Bronchial epithelial cell (primary cell): Measurements from ENCODE around the gene ZNF638. TPM values are rescaled to one million over a fixed set of nuclear protein-coding genes. Genes with fewer than 3 reads are reported as not detected.
A peak's percentile ranks its signal among the peaks of the same experiment; 100 is the strongest.

Source experiments
- DNase-seq: peaks from one replicate; pipeline ENCODE4 v3.0.0-alpha.2; 2010; ENCODE audit warnings: low read depth
- FAIRE-seq: peaks from 2 replicates; lab custom pipeline; 2011; peaks lifted over from hg19 to GRCh38; lab: Jason Lieb, UNC
- H3K27me3 ChIP-seq: 2 replicates; pipeline ENCODE4 v1.5.1; 2011; ENCODE audit warnings: low read length; ENCODE audit not compliant: control insufficient read depth, insufficient read depth
- H3K36me3 ChIP-seq: 2 replicates; pipeline ENCODE4 v1.5.1; 2011; ENCODE audit warnings: low read length; ENCODE audit not compliant: control insufficient read depth, insufficient read depth
- H3K4me3 ChIP-seq: 2 replicates; pipeline ENCODE4 v1.5.1; 2011; ENCODE audit warnings: mild to moderate bottlenecking, low read depth, low read length, control low read depth
- total RNA-seq: library from RNA; depleted of rRNA; stranded (reverse); fragments of >200 nt; gene quantifications from 2 replicates; pipeline ENCODE4 v1.2.1, GENCODE V29; 2014
- TF ChIP-seq, protein P1 (sequence below): IDR thresholded peaks from 2 replicates; pipeline ENCODE4 v1.5.1; 2011; ENCODE audit warnings: mild to moderate bottlenecking, moderate library complexity, low read length, control low read depth, inconsistent platforms; ENCODE audit not compliant: insufficient read depth, severe bottlenecking

ZNF638 gene, protein sequence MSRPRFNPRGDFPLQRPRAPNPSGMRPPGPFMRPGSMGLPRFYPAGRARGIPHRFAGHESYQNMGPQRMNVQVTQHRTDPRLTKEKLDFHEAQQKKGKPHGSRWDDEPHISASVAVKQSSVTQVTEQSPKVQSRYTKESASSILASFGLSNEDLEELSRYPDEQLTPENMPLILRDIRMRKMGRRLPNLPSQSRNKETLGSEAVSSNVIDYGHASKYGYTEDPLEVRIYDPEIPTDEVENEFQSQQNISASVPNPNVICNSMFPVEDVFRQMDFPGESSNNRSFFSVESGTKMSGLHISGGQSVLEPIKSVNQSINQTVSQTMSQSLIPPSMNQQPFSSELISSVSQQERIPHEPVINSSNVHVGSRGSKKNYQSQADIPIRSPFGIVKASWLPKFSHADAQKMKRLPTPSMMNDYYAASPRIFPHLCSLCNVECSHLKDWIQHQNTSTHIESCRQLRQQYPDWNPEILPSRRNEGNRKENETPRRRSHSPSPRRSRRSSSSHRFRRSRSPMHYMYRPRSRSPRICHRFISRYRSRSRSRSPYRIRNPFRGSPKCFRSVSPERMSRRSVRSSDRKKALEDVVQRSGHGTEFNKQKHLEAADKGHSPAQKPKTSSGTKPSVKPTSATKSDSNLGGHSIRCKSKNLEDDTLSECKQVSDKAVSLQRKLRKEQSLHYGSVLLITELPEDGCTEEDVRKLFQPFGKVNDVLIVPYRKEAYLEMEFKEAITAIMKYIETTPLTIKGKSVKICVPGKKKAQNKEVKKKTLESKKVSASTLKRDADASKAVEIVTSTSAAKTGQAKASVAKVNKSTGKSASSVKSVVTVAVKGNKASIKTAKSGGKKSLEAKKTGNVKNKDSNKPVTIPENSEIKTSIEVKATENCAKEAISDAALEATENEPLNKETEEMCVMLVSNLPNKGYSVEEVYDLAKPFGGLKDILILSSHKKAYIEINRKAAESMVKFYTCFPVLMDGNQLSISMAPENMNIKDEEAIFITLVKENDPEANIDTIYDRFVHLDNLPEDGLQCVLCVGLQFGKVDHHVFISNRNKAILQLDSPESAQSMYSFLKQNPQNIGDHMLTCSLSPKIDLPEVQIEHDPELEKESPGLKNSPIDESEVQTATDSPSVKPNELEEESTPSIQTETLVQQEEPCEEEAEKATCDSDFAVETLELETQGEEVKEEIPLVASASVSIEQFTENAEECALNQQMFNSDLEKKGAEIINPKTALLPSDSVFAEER (N-terminal part only)
- total RNA-seq: 86.9 and 112 TPM in 2 replicates

DNA sequence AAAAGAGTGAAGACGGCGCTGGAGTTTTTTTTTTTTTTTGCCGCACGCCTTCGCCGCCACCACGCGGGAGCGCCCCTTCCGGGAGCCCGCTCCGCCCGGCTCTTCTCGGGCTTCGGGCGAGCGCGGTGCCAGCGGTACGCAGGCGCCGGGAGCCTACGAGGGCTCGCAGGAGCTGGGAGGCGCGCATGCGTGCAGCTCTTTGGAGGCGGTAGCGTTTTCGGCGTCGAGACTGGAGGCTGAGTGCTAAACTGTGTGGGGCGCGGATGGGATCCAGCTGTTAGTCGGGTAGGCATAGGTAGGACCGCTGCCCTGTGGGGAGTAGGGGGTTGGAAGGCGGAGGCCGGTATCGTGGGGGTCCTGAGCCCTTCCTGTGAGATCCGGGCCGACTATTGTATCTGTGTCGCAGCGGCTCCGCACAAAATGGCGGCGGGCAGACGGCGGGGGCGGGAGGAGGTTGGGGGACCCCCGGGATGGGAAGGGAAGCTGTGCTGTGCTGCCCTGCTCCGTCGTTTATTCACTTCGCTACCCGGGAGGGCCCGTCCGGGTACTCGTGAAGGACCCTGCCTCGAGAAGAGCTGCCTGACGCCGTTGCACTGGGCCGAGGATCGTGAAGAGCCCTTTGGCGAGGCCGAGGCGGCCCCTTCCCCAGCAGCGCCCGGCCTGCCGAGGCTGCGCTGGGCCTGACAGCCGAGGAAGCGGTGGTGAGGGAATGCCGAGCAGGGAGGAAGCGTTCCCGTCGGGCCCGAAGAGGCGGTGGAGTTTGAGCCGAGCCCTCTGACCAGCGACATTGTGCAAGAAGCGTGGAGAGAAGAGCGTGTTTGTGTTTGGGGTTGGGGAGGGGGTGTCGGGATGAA, at the start of gene ZNF638:
Gene ZNF638 (plus strand): TSS at position 202 of the 854 bp plus-strand sequence. CDS start 17,173 bp downstream, outside the sequence.
- TF ChIP-seq, protein P1, sequence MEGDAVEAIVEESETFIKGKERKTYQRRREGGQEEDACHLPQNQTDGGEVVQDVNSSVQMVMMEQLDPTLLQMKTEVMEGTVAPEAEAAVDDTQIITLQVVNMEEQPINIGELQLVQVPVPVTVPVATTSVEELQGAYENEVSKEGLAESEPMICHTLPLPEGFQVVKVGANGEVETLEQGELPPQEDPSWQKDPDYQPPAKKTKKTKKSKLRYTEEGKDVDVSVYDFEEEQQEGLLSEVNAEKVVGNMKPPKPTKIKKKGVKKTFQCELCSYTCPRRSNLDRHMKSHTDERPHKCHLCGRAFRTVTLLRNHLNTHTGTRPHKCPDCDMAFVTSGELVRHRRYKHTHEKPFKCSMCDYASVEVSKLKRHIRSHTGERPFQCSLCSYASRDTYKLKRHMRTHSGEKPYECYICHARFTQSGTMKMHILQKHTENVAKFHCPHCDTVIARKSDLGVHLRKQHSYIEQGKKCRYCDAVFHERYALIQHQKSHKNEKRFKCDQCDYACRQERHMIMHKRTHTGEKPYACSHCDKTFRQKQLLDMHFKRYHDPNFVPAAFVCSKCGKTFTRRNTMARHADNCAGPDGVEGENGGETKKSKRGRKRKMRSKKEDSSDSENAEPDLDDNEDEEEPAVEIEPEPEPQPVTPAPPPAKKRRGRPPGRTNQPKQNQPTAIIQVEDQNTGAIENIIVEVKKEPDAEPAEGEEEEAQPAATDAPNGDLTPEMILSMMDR: peak; percentile 91
- DNase-seq: peak; percentile 81
- no peak for FAIRE-seq
- peak within 1 kb of the TSS; percentile 95 for H3K4me3 ChIP-seq
- H3K36me3 ChIP-seq: no peaks in the 10 kb centered on the region
- H3K27me3 ChIP-seq: no peaks in the 10 kb centered on the region

DNA sequence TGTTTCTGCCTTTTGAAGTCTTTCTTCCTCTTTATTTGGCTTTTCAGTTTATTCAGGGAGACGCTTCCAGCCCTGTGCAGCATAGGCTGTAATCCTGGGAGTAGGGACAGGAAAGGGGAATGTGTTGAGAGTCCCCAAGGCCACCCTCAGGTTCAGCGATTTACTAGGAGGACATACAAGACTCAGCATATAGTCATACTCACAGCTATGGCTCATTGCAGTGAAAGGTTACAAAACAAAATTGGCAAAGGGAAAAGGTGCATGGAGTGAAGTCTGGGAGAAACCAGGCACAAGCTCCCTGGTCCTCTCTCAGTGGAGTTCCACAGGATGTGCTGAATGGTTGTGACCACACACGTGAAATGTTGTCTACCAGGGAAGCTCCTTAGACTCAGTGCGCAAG, 49.6 kb upstream of the ZNF638 start:
- no peaks in the 10 kb centered on the region for H3K36me3 ChIP-seq
- no peak for DNase-seq
- FAIRE-seq: no peak
- peaks cover 24% of the 10 kb centered on the region for H3K27me3 ChIP-seq
- H3K4me3 ChIP-seq: no peak overlapping the region
- TF ChIP-seq, protein P1: no peak

DNA sequence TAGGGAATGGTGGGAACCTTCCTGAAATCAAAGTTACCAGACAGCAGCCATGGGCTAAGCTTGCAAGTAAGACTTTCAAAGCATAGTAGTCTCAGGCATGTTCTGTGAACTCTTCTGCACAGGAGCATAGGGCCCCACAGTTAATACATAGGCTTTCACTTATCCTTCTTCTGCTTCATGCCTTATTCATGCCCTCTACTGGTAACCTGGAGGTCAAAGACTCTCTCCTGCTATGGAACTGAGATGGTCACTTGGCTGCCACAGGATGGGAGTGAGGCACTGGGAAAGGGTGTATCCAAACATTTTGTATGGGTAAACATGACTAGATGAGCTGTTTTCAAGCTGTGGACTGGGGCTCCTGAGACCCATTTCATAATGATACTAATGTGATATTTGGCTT, 49.1 kb upstream of the ZNF638 start:
- Histone ChIP-seq H3K27me3 (peaks cover 22% of the 10 kb centered on the region), H3K36me3 (no peaks in the 10 kb centered on the region), H3K4me3 (no peak overlapping the region)
- TF ChIP-seq, protein P1: peak; percentile 33
- DNase-seq: peak; percentile 18
- FAIRE-seq: no peak

DNA sequence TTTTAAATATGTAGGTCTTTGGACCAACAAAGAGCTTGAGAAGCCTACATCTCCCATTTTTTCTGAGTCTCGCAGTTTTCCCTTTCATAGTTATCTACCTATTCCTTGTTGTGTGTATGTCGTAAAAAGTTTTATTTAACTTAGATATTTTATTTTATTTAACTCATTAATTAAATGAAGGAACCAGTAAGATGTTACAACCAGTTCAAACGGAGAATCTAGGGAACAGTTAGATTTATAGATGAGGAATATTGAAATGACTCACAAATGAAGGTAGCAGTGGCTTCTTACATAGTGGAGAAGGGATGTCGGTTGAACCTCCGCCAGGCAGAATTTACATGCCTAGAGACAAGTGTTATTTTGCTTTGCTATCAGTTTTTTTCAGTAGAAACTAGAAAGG, 48.5 kb upstream of the ZNF638 start:
- Histone ChIP-seq H3K27me3 (peaks cover 15% of the 10 kb centered on the region), H3K36me3 (no peaks in the 10 kb centered on the region), H3K4me3 (no peak overlapping the region)
- DNase-seq (no peak), FAIRE-seq (no peak)
- TF ChIP-seq, protein P1: no peak

DNA sequence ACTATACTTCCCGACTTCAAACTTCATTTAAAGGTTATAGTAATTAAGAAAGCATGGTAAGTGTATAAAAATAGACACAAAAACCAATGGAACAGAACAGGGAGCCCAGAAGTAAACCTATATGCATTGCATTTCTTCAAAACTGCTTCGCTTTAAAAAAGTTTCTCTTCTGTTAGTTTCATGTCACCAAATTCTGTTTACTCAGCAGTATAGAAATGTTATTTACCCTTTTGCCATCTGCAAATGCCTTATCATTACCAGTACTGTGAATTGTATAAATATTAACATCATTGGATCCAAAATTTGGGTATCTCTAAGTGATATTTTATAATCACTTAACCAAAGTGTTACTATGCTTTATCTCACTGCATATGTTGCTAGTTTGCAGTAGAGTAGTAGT, 45.9 kb upstream of the ZNF638 start:
- no peak for FAIRE-seq
- H3K4me3 ChIP-seq: no peak overlapping the region
- DNase-seq: no peak
- TF ChIP-seq, protein P1: no peak
- H3K27me3 ChIP-seq: peaks cover 4% of the 10 kb centered on the region
- no peaks in the 10 kb centered on the region for H3K36me3 ChIP-seq
